NT2/D1 (cell line): ENCODE results near the gene DRP2.
"Not testable (repeated sequence)": the region's sequence is repeated elsewhere in the genome, so short reads cannot be mapped to it uniquely, and the experiment has no call there.

Source experiments
- SUZ12 ChIP-seq: IDR thresholded peaks from 2 replicates; pipeline ENCODE4 v1.6.1; 2011; ENCODE audit not compliant: insufficient read length, insufficient read depth; ENCODE audit errors: extremely low read depth
- YY1 ChIP-seq: IDR thresholded peaks from 2 replicates; pipeline ENCODE4 v1.6.1; 2011; ENCODE audit not compliant: insufficient read length, insufficient read depth
- ZNF274 ChIP-seq: IDR thresholded peaks from 2 replicates; pipeline ENCODE4 v1.6.1; 2011; ENCODE audit warnings: mild to moderate bottlenecking, low read depth, low read length

- TF ChIP-seq YY1, SUZ12, ZNF274: not testable (repeated sequence)
Measured at GRCh38 chrX:101184876-101185275, 34.7 kb upstream of the DRP2 start.
